Tibial artery (tissue), 4 donors: ENCODE results near the gene TSPAN18.

Source experiments
- DNase-seq, 2 donors: peaks; one replicate each; pipeline ENCODE4 v3.0.0-alpha.2; 2019
- H3K27ac ChIP-seq, 2 donors: fragments of 200-600 bp; sonication (generic) in 1 of 2; 1 replicate in 1 of 2; 2 replicates in 1 of 2; pipeline ENCODE4 v1.5.1; 2018 to 2019; ENCODE audit warnings: mild to moderate bottlenecking in 1 of 2
- H3K27me3 ChIP-seq, 2 donors: fragments of 200-600 bp; sonication (generic) in 1 of 2; one replicate each; pipeline versions ENCODE4 v1.5.1 to v1.6.0; 2016 to 2019
- H3K36me3 ChIP-seq, 3 donors: fragments of 200-600 bp; sonication (generic) in 2 of 3; one replicate each; pipeline ENCODE4 v1.5.1; 2016 to 2019; ENCODE audit warnings: mild to moderate bottlenecking in 2 of 3
- H3K4me1 ChIP-seq, 4 donors: fragments of 200-600 bp; sonication (generic) in 2 of 4; 1 replicate in 3 of 4; 2 replicates in 1 of 4; pipeline ENCODE4 v1.5.1; 2016 to 2019
- H3K4me3 ChIP-seq, 2 donors: fragments of 200-600 bp; sonication (generic) in 1 of 2; 1 replicate in 1 of 2; 2 replicates in 1 of 2; pipeline ENCODE4 v1.5.1; 2018 to 2019; ENCODE audit warnings: mild to moderate bottlenecking in 2 of 2
- H3K9me3 ChIP-seq, 3 donors: fragments of 200-600 bp; sonication (generic) in 1 of 3; one replicate each; pipeline ENCODE4 v1.5.1; 2016 to 2019
- intact Hi-C: fragments of 100-400 bp; cut with DNase I; formaldehyde crosslinking; loops from one replicate; pipeline ENCODE4 v1.15.0; 2023; ENCODE audit warnings: low total_unique reads
- TF ChIP-seq, protein P1 (sequence below), 2 experiments: fragments of 200-600 bp in 1 of 2; fragments of 450-650 bp in 1 of 2; IDR thresholded peaks; one replicate each; pipeline ENCODE4 v1.5.1; 2017 to 2019; ENCODE audit warnings: antibody characterized with exemption in 2 of 2, mild to moderate bottlenecking in 1 of 2, moderate library complexity in 1 of 2

Gene TSPAN18

DNA sequence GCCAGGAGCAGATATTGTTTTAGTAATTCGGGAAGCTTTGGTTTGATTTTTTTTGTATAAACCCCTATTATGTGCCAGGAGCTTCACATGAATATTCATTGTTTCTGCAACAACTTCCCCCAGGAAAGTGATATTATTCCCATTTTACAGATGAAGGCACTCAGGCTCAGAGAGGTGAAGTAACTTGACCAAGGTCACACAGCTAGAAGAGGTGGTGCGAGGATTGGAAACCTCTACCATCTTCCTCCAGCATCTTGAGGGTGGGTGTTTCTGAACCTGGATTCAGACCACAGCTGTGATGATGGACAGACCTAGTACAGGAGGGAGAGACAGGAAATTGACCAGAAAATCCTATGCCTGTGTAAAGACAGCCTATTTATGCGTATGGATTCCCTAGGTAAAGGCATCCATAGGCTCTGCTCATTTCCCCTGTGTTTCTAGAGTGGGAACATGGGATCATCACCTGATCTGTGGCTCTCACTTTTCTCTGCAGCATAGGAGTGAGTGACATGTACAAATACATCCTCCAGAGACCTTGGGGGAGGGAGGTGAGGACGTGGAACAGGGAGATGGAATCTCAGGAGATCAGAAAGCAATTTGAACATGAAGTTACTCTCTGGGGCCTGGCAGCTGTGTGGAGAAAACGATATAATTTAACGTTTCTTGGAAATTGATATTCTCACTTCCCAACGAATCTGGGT lies 81.4 kb downstream of the TSPAN18 start:
- intact Hi-C loops, result no loop called here
- TF ChIP-seq, protein P1, sequence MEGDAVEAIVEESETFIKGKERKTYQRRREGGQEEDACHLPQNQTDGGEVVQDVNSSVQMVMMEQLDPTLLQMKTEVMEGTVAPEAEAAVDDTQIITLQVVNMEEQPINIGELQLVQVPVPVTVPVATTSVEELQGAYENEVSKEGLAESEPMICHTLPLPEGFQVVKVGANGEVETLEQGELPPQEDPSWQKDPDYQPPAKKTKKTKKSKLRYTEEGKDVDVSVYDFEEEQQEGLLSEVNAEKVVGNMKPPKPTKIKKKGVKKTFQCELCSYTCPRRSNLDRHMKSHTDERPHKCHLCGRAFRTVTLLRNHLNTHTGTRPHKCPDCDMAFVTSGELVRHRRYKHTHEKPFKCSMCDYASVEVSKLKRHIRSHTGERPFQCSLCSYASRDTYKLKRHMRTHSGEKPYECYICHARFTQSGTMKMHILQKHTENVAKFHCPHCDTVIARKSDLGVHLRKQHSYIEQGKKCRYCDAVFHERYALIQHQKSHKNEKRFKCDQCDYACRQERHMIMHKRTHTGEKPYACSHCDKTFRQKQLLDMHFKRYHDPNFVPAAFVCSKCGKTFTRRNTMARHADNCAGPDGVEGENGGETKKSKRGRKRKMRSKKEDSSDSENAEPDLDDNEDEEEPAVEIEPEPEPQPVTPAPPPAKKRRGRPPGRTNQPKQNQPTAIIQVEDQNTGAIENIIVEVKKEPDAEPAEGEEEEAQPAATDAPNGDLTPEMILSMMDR (IDR thresholded peaks at IDR 0.05), result no peak
- Histone ChIP-seq H3K4me3 (no peak overlapping the region), H3K9me3 (no peaks in the 10 kb centered on the region), H3K4me1 (peaks cover 0 to 34% (median 20%) of the 10 kb centered on the region in 4 donors), H3K36me3 (no peaks in the 10 kb centered on the region), H3K27me3 (no peaks in the 10 kb centered on the region), H3K27ac (no peak overlapping the region)
- no peak for DNase-seq

DNA sequence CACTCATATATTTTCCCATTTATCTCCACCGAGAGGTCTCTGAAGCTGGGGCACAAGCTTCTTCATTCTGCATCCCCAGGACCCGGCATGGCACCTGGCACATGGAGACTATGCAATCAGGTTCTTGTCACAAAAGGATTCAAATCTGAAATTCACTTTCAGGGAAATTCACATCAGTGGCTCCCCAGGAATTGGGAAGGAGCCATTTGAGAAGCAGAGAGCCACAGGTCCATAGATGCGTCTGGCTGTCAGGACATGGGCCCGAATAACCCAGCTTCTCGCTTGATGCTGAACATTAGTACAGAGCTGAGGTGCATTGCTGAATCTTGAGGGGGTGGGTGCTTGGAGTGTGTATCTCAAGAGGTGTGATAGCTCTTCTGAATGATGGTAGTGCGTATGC lies 82.5 kb downstream of the TSPAN18 start:
- H3K9me3 ChIP-seq, result no peaks in the 10 kb centered on the region
- H3K4me3 ChIP-seq, result no peak overlapping the region
- TF ChIP-seq, protein P1 (IDR thresholded peaks at IDR 0.05), result no peak
- H3K27me3 ChIP-seq, result no peaks in the 10 kb centered on the region
- H3K36me3 ChIP-seq, result no peaks in the 10 kb centered on the region
- intact Hi-C loops, result no loop called here
- DNase-seq, result no peak
- H3K27ac ChIP-seq, result no peak overlapping the region
- H3K4me1 ChIP-seq, result peaks cover 0 to 29% (median 18%) of the 10 kb centered on the region in 4 donors

DNA sequence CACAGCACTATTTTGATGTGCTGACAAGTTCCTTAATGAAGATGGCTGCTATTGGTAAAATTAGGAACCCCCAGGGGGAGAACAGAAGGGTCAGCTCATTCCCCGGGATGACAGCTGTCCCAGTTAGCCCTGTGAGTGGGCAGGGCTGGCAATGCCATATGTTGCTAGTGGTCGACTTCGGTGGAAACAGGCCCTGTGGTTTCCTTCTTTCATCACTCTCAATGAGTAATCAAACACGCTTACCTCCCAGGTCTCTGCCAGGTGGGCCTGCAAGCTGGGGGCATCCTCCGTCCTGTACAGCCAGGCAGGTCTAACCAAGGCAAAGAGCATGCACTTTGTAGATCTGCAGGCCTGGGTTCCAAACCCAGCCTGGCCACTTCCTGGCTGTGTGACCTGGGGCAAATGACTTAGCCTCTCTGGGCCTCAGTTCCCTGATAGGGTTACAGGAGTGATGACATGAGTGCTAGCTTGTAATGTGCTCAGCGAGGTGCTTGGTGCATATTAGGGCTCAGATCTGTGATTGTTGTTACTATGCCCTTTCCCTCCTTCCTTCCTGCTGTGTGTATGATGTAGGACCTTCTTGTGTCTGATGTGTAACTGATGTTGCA lies 85.2 kb downstream of the TSPAN18 start:
- no peak for DNase-seq
- Histone ChIP-seq H3K36me3 (no peaks in the 10 kb centered on the region), H3K9me3 (no peaks in the 10 kb centered on the region), H3K27ac (no peak overlapping the region), H3K27me3 (no peaks in the 10 kb centered on the region), H3K4me1 (peaks cover 0 to 4% (median 2%) of the 10 kb centered on the region in 4 donors), H3K4me3 (no peak overlapping the region)
- intact Hi-C loops, result no loop called here
- TF ChIP-seq, protein P1 (IDR thresholded peaks at IDR 0.05), result no peak

DNA sequence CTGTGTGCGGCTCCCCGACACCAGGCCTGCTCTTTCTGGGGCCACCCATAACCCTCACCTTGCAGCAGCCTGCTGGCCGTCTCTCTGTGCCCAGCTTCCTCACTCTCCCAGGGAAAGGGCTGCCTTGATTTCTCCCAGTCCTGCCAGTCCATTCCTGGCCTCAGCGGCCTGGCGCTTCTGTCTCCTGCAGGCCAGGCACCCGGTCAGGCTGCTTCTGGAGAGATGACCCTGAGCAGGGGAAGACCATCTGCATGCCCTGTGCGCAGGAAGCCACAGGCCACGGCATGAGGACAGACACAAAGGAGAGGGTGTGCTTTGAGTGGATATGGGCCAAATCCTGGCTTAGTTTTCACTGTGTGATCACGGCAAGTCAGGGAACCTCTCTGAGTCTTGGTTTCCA lies 86.2 kb downstream of the TSPAN18 start:
- Histone ChIP-seq H3K9me3 (no peaks in the 10 kb centered on the region), H3K27ac (no peak overlapping the region), H3K27me3 (no peaks in the 10 kb centered on the region), H3K36me3 (no peaks in the 10 kb centered on the region), H3K4me1 (peaks cover 0 to 3% (median 0%) of the 10 kb centered on the region in 4 donors), H3K4me3 (no peak overlapping the region)
- intact Hi-C loops, result no loop called here
- DNase-seq, result no peak
- TF ChIP-seq, protein P1 (IDR thresholded peaks at IDR 0.05), result no peak

DNA sequence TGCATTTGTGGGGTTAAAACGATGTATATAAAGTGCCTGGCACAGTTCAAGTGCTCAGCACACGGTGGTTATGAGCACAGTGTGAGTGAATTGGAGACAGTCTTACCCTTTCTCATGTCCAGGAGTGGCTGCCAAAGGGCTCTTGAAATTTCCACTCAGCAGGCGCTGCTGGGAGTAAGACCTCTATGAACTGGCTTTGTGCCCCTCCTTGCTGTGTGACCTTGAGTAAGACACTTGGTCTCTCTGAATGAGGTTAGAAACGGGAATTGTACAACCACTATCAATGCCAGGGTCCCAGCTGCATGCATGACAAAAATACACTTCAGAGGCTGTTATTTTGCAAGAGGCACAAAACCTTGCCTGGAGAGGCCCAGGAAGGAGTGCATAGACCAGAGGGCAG lies 86.6 kb downstream of the TSPAN18 start:
- H3K4me1 ChIP-seq, result peaks cover 0 to 3% (median 0%) of the 10 kb centered on the region in 4 donors
- no peaks in the 10 kb centered on the region for H3K36me3 ChIP-seq
- DNase-seq, result no peak
- TF ChIP-seq, protein P1 (IDR thresholded peaks at IDR 0.05), result no peak
- no peak overlapping the region for H3K27ac ChIP-seq
- intact Hi-C loops, result no loop called here
- no peak overlapping the region for H3K4me3 ChIP-seq
- no peaks in the 10 kb centered on the region for H3K27me3 ChIP-seq
- no peaks in the 10 kb centered on the region for H3K9me3 ChIP-seq
